ENCODE data around the gene SH3BP4. TPM values are rescaled to one million over a fixed set of nuclear protein-coding genes. Genes with fewer than 3 reads are reported as not detected.

The SH3BP4 gene
- total and polyA plus RNA-seq, 10 of the 15 experiments (the other 5 are each of a cell fraction or from before 2014, with no cell fraction given) = 0.03 to 0.36 TPM; not detected in 8

GRCh38 chr2:235050980-235051351 lies 99.1 kb downstream of the SH3BP4 start:
- DNase-seq (ENCODE audit: low read depth, low spot score) = no peak
- CTCF ChIA-PET = no interaction called here

More at GRCh38 chr2:235050980-235051351, 99.1 kb downstream of the SH3BP4 start:
- Histone ChIP-seq H3K9ac (ENCODE audit: control insufficient read depth, insufficient read depth, low read length) (no peak overlapping the region), H3K27me3 (replicated peaks in 1 of 2; ENCODE audit: control insufficient read depth in 2 of 2, insufficient read depth in 2 of 2, low read length in 1 of 2) (no peaks in the 10 kb centered on the region; a peak in 1 of 4 replicates), H3K4me1 (ENCODE audit: control insufficient read depth, insufficient read depth, low read length) (peaks cover under 1% of the 10 kb centered on the region; the same call in 1 of the 2 replicates), H3K4me2 (ENCODE audit: control insufficient read depth, insufficient read depth) (no peak overlapping the region), H3K4me3 (no peak overlapping the region), H3K9me3 (replicated peaks; ENCODE audit: control insufficient read depth, insufficient read depth, low read length) (no peaks in the 10 kb centered on the region), H3K36me3 (ENCODE audit: control insufficient read depth in 2 of 2, insufficient read depth in 2 of 2, low read length in 1 of 2) (no peaks in the 10 kb centered on the region), H2AFZ (ENCODE audit: control insufficient read depth, low read depth, low read length) (no peak overlapping the region), H3K27ac (ENCODE audit: control insufficient read depth, insufficient read depth) (no peak overlapping the region), H4K20me1 (ENCODE audit: control insufficient read depth, insufficient read depth) (no peaks in the 10 kb centered on the region), H3K79me2 (ENCODE audit: control insufficient read depth, insufficient read depth, low read length) (no peaks in the 10 kb centered on the region)
- ChIA-PET RAD21 (ENCODE audit: unreplicated experiment) (no interaction called here), SMC1A (ENCODE audit: uncharacterized antibody, unreplicated experiment) (no interaction called here), POLR2A (no interaction called here)
- intact Hi-C loops (cut with micrococcal nuclease; ENCODE audit: unreplicated experiment) (no loop called here), in situ Hi-C loops (cut with MboI) (no loop called here)
- no peak for ATAC-seq
- no peak for FAIRE-seq
- BruUV-seq (replicated peaks) = no TSS peak
- 22% methylated on average over 7 of the region's 7 CpGs for whole genome bisulfite sequencing (ENCODE audit: insufficient coverage, insufficient replicate concordance, low lambda C conversion rate, missing lambda C conversion rate)
- TF ChIP-seq SIN3A (IDR thresholded peaks at IDR 0.05; ENCODE audit: low read depth, low read length) = no peak
- TF ChIP-seq ATF3 (IDR thresholded peaks at IDR 0.05; ENCODE audit: borderline replicate concordance, extremely low read depth, low read depth, low read length) = no peak
- TF ChIP-seq RFX5 (IDR thresholded peaks at IDR 0.05; ENCODE audit: low read depth, low read length) = no peak
- no peak for TF ChIP-seq SMC3 (IDR thresholded peaks at IDR 0.05; ENCODE audit: borderline replicate concordance, low read length)
- TF ChIP-seq ELK1 (IDR thresholded peaks at IDR 0.05; ENCODE audit: low read depth, low read length) = no peak
- TF ChIP-seq PKNOX1 (IDR thresholded peaks at IDR 0.05) = no peak
- no peak for TF ChIP-seq EGR1 (IDR thresholded peaks at IDR 0.05; ENCODE audit: borderline replicate concordance in 1 of 2, low read depth in 2 of 2, low read length in 2 of 2)
- no peak for TF ChIP-seq SREBF2 (IDR thresholded peaks at IDR 0.05; ENCODE audit: low read length)
- no peak for TF ChIP-seq EZH2 (IDR thresholded peaks at IDR 0.05; ENCODE audit: borderline replicate concordance, control insufficient read depth, low read depth, low read length)
- no peak for TF ChIP-seq JUNB (IDR thresholded peaks at IDR 0.05)
- TF ChIP-seq BRCA1 (IDR thresholded peaks at IDR 0.05; ENCODE audit: low read depth, low read length) = no peak
- TF ChIP-seq CREB1 (IDR thresholded peaks at IDR 0.05; ENCODE audit: low read depth) = no peak
- no peak for TF ChIP-seq EED (IDR thresholded peaks at IDR 0.05; ENCODE audit: low read depth)
- TF ChIP-seq NFIC (IDR thresholded peaks at IDR 0.05; ENCODE audit: low read depth, low read length) = no peak
- no peak for TF ChIP-seq E2F4 (IDR thresholded peaks at IDR 0.05; ENCODE audit: low read depth, low read length)
- TF ChIP-seq PAX8 (IDR thresholded peaks at IDR 0.05) = no peak

All from GM12878 (cell line).